Measurements from ENCODE around the gene PTPN14.

The PTPN14 gene

DNA sequence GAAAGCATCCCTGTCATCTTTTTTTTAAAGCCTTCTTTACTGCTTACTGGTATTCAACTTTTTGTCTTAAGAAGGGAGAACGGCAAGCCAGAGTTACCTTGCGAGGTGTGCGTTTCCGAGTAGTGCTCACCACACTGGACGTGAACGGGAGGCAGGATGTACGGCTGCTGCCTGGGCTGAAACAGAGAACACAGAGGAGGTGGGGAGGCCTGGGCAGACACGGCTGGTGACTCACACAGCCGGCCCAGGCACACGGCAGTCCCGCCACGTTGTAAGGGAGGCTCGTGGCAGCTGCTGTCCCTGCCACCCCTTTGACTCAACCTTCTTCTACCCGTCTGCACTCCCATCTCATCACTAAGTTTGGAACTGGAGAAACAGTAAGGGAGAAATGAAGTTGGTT, 164.7 kb downstream of the PTPN14 start:
- no peak for DNase-seq

DNA sequence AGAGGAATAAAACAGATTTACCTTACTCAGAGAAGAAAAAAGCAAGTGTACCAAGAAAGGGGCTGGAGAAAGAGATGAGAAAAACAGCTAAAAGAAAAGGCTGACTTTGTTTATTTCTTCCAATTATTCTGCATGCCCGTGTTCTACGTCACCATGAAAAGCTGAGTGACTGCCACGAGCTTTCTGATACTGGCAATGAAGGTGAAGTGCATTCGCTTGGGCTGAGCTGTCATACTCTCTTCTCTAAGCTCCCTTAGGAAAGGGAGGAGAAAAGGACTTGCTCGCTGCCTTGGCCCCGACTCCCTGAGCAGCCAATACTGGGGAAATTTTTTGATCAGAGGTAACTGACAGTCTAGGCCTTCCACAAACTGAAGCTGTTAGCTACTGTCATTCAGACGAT, 165.1 kb downstream of the PTPN14 start:
- no peak for DNase-seq

GRCh38 chr1:214385428-214385827, 166.0 kb downstream of the PTPN14 start:
- DNase-seq, result no peak

GRCh38 chr1:214384373-214385079, 166.9 kb downstream of the PTPN14 start:
- DNase-seq, result no peak

GRCh38 chr1:214383381-214384372, 167.7 kb downstream of the PTPN14 start:
- no peak for DNase-seq

- no peak for DNase-seq
Observed at GRCh38 chr1:214380986-214381695, 170.3 kb downstream of the PTPN14 start.

DNA sequence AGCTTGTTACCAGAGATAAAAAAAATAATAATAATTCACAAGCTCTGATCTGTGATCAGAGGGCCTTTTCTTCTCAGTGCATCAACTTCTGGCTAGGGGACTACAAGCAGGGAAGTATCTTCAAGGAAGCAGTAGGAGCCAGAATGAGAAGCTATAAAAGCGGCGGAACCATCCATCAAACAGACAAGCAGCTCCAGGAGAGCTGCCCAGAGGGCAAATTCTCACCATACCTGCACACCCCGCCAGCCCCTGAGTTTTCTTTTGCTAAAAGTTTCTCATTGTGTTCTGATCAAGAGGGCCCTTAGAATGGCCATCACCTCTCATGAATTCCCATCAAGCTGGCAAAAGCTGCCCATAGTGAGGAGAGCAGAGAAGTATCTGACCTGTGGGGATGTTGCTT, 171.0 kb downstream of the PTPN14 start:
- DNase-seq, result no peak

- DNase-seq, result no peak
Observed at GRCh38 chr1:214379236-214379970, 172.0 kb downstream of the PTPN14 start.

DNA sequence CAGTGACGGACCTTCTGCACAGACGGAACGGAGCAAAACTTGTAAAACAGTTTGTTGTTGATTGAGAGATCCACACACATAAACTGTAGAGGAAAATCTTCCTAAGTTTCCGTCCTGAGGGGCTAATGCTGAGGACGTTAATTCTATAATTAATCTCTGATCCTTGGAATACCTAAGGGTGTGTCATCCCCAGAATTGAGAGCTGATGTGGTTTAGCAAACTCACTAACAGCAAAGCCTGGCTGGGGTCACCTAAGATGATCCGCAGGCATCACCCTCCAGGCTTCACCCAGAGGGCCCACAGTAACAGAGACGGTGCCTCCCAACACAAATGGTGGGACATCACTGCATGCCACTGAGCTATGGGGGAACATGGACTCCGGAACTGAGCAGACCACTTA, 172.9 kb downstream of the PTPN14 start:
- no peak for DNase-seq

GRCh38 chr1:214377886-214378285, 173.5 kb downstream of the PTPN14 start:
- no peak for DNase-seq

GRCh38 chr1:214377485-214377884, 173.9 kb downstream of the PTPN14 start:
- DNase-seq, result no peak

DNA sequence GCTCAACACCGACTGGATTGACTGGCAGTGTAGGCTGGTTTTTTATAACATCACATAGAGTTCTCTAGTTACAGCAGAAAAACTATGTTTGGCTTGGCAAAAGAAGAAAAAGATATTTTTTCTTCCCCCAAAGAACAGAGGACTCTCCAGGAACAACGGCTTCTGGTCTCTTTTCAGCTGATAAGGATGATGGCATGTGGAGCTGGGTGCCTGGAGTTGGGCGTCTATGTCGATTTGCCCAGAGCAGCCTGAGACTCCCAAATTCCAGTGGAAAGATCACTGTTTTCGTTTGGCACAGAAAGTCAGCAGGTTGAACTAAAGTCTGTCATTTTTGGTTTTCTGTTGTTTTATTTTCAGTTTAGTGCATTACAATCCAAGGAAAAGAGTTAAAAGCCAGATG, 179.3 kb downstream of the PTPN14 start:
- no peak for DNase-seq

DNA sequence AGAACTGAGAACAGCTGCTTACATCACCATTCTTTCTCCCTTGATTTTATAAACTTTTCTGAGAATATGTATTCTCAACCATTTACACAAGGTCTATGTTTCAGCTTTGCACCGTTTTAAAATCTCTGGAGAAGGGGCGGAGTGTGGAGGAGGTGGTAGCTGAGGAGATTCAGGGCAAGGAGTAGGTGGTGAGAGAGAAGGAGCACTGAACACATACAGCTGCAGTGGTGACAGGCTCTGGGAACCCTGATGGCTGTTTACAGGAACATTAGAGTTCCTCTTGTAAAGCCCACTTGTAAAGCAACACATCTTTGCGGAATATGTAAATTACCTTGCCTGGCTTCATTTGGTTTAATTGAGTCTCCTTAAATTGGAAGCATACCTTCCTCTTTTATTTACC, 180.8 kb downstream of the PTPN14 start:
- DNase-seq, result no peak

GRCh38 chr1:214369364-214369763, 182.0 kb downstream of the PTPN14 start:
- no peak for DNase-seq

GRCh38 chr1:214367841-214368240, 183.6 kb downstream of the PTPN14 start:
- DNase-seq, result no peak

- DNase-seq, result no peak
Observed at GRCh38 chr1:214364786-214365295, 186.6 kb downstream of the PTPN14 start.

- no peak for DNase-seq
Observed at GRCh38 chr1:214364386-214364785, 187.0 kb downstream of the PTPN14 start.

DNA sequence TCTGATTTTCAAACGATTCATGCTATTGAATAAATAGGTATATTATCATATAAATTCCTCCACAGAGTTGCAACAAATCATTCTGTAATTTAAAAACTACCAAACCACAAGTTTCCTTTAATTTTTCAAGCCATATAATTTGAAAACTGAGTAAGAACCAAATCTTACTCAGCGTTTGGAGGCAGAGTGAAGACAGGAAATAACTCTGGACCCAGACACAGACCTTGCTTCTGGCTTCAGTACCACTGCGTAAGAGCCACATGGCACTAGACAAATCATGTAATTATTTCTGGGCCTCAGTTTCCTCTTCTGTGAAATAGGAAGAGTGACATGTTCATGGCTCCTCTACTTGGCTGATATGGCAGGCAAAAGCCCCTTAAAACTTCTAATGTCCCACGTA, 188.0 kb downstream of the PTPN14 start:
- no peak for DNase-seq

- no peak for DNase-seq
Observed at GRCh38 chr1:214362188-214362882, 189.1 kb downstream of the PTPN14 start.

DNA sequence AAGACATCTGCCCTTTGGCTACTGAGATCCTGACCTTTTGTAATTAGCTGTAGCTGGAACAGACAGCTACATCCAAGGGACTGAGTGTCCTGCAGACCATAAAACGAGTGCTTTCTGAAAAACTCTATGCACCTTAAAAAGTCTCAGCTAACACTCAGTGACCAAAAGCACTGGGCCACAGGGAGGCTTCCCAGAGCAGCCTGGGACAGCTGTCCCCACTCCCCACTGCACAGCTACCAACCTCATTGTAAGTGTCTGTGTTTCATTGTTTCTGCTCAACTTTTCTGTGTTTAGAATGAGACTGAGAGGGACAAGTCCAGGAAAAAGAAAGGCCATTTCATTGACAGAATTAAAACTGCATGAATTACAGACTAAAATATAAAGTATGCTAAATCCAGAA, 189.8 kb downstream of the PTPN14 start:
- no peak for DNase-seq

DNA sequence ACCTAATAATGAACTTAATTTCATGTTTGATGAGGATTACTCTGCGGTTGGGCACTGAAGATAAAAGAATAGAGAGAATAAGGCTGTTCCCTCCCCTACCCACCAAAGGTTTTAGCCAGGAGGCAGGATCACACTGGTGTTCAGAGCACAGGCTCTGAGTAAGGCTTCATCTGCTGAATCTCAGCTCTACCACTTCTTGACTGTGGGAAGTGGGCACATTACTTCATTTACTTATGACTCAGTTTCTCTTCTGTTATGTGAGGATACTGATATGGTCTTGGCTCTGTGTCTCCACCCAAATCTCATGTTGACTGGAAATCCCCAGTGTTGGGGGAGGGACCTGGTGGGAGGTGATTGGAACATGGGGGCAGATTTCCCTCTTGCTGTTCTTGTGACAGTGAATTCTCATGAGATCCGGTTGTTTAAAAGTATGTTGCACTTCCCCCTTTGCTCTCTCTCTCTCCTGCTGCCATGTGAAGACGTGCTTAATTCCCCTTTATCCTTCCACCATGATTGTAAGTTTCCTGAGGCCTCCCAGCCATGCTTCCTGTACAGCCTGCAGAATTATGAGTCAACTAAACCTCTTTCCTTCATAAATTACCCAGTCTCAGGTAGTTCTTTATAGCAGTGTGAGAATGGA, 190.8 kb downstream of the PTPN14 start:
- DNase-seq, result no peak
